ENCODE data around the gene NFKBIA.
A peak's percentile ranks its signal among the peaks of the same experiment; 100 is the strongest.

NFKBIA gene

DNA sequence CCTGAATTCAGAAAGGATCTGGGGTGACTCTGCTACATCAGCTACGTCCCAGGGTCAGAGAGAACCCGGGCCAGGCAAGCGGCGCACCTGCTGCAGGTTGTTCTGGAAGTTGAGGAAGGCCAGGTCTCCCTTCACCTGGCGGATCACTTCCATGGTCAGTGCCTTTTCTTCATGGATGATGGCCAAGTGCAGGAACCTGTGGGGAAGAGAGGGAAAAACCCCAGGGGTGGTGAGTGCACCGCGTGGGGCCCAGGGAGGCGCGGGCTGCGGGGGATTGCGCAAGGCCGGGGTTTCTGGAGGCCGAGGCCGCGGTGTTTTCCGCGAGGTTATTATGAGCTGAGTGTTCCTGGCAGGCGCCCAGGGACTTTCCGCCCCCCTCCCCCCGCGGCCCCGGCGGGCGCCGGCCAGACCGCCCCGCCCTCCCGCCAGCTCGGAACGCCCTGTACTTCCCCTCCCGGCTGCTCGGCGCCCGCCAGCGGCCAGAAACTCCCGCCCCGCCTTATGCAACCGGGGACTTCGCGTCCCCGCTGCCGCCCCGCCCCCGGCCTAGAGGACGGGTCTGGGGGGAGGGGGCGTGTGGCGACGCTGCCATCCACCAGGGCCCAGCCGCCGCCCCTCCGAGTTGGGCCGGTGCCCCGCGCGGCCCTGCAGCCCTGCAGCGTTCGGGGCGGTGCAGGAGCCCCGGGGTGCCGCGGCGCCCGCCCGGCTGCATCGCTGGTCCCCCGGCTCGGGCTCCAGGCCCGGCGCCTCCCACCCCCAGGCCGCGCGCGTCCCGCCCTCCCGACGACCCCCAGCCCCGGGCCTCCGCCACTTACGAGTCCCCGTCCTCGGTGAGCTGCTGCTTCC, 723 bp downstream of the NFKBIA start:
- peak; percentile 96 for DNase-seq (ENCODE audit: low read depth)
- TF ChIP-seq CTCF (IDR thresholded peaks at IDR 0.05; ENCODE audit: low read length, missing control alignments), result no peak

GRCh38 chr14:35403114-35403602, 1.4 kb downstream of the NFKBIA start:
- TF ChIP-seq CTCF (IDR thresholded peaks at IDR 0.05; ENCODE audit: low read length, missing control alignments), result no peak
- peak; percentile 66 for DNase-seq (ENCODE audit: low read depth)
- peak overlapping the region; percentile 97 for H3K4me3 ChIP-seq (replicated peaks; ENCODE audit: low read depth, low read length)

More for the DNA sequence above, 723 bp downstream of the NFKBIA start:
- H3K4me3 ChIP-seq (replicated peaks; ENCODE audit: low read depth, low read length), result peak overlapping the region; percentile 97

GRCh38 chr14:35402323-35403113, 2.0 kb downstream of the NFKBIA start:
- no peak for TF ChIP-seq CTCF (IDR thresholded peaks at IDR 0.05; ENCODE audit: low read length, missing control alignments)
- DNase-seq (ENCODE audit: low read depth), result peak; percentile 29
- peak overlapping the region; percentile 97 for H3K4me3 ChIP-seq (replicated peaks; ENCODE audit: low read depth, low read length)

- DNase-seq (ENCODE audit: low read depth), result peak; percentile 60
- H3K4me3 ChIP-seq (replicated peaks; ENCODE audit: low read depth, low read length), result peak overlapping the region; percentile 97
These were observed 2.9 kb downstream of the NFKBIA start for GRCh38 chr14:35401422-35402265.

DNA sequence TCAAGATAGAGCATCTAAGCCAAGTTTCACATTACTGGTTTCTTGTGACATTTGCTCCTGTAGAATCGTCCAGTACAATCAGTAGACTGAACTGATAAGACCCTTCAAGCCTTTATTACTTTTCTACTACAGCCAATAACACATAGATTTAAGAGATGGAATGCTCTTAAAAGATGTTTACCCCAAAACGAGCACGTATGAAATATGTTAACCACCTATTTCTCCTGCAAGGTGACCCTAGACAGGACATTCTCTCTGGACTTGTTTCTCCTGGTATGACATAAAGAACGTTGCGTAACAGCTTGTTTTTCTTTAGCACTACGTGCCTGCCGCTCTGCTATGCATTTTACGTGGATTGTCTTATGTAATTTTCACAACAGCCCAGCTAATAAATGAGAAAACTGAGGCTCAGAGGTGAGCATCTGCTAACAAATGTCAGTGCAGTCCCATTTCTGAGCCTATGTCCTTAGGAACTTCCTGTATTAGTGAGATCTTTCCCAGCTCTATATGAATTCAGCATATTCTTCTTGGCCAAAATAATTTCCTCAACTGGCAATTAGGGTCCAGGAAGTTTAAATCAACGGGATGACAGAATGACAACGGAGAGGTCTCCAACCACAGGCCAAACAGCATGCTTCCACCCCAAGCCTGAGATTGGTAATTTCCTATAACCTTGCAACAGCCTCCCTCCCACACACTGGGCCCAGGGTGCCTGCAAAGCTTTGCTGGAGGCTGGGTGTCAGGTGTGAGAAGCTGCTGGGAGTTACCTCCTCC, 3.7 kb downstream of the NFKBIA start:
- H3K4me3 ChIP-seq (replicated peaks; ENCODE audit: low read depth, low read length), result peak overlapping the region; percentile 97
- DNase-seq (ENCODE audit: low read depth), result peak; percentile 54
- no peak for TF ChIP-seq CTCF (IDR thresholded peaks at IDR 0.05; ENCODE audit: low read length, missing control alignments)

More at GRCh38 chr14:35401422-35402265, 2.9 kb downstream of the NFKBIA start:
- TF ChIP-seq CTCF (IDR thresholded peaks at IDR 0.05; ENCODE audit: low read length, missing control alignments), result no peak

Data from fibroblast of pulmonary artery (primary cell).